CD14-positive monocyte (primary cell): ENCODE data around the gene TNFAIP8L1. TPM values are rescaled to one million over a fixed set of nuclear protein-coding genes. Genes with fewer than 3 reads are reported as not detected.

Experiments used
- DNase-seq, 3 donors: peaks; one replicate each; pipeline ENCODE4 v3.0.0-alpha.2; 2011 to 2022
- H2AFZ ChIP-seq: 2 replicates; pipeline ENCODE4 v1.6.0; 2012; ENCODE audit warnings: mild to moderate bottlenecking, low read depth, low read length, inconsistent platforms; ENCODE audit not compliant: insufficient read depth, poor library complexity, severe bottlenecking
- H3K27ac ChIP-seq, 2 donors: 1 replicate in 1 of 2; 2 replicates in 1 of 2; pipeline ENCODE4 v1.5.1; 2012 to 2013; ENCODE audit warnings: low read length in 2 of 2, control low read depth in 1 of 2, inconsistent platforms in 1 of 2, low read depth in 1 of 2, mild to moderate bottlenecking in 1 of 2
- H3K27me3 ChIP-seq, 2 donors: one replicate each; pipeline versions ENCODE4 v1.6.0 to v1.6.1; 2011 to 2013; ENCODE audit warnings: low read length in 2 of 2; ENCODE audit not compliant: control insufficient read depth in 2 of 2, insufficient read depth in 2 of 2
- H3K36me3 ChIP-seq, 2 donors: replicated peaks in 1 of 2; 1 replicate in 1 of 2; 2 replicates in 1 of 2; pipeline versions ENCODE4 v1.5.1 to v1.6.1; 2012 to 2013; ENCODE audit warnings: low read length in 2 of 2, control low read depth in 1 of 2, inconsistent platforms in 1 of 2, mild to moderate bottlenecking in 1 of 2; ENCODE audit not compliant: insufficient read depth in 2 of 2, control insufficient read depth in 1 of 2
- H3K4me1 ChIP-seq, 2 donors: 1 replicate in 1 of 2; 2 replicates in 1 of 2; pipeline versions ENCODE4 v1.5.1 to v1.6.1; 2012 to 2013; ENCODE audit warnings: low read length in 2 of 2, control low read depth in 1 of 2, inconsistent platforms in 1 of 2, mild to moderate bottlenecking in 1 of 2, moderate library complexity in 1 of 2; ENCODE audit not compliant: insufficient read depth in 2 of 2, control insufficient read depth in 1 of 2
- H3K4me2 ChIP-seq: replicated peaks from 2 replicates; pipeline ENCODE3; 2012; ENCODE audit warnings: low read length, moderate library complexity, mild to moderate bottlenecking; ENCODE audit not compliant: poor library complexity, severe bottlenecking; ENCODE audit errors: extremely low read depth
- H3K4me3 ChIP-seq, 3 experiments: fragments of 200-600 bp in 1 of 3; sonication (generic) in 1 of 3; replicated peaks in 1 of 3; 1 replicate in 2 of 3; 2 replicates in 1 of 3; pipeline ENCODE4 v1.5.1; 2011 to 2013; ENCODE audit warnings: low read length in 3 of 3, mild to moderate bottlenecking in 3 of 3, control low read depth in 2 of 3, low read depth in 2 of 3, inconsistent platforms in 1 of 3, moderate library complexity in 1 of 3
- H3K79me2 ChIP-seq: 2 replicates; pipeline ENCODE4 v1.6.0; 2012; ENCODE audit warnings: mild to moderate bottlenecking, control low read depth, inconsistent platforms, low read length, moderate library complexity; ENCODE audit not compliant: insufficient read depth
- H3K9ac ChIP-seq: 2 replicates; pipeline ENCODE4 v1.6.0; 2017; ENCODE audit warnings: low read length, mild to moderate bottlenecking; ENCODE audit not compliant: insufficient read depth, poor library complexity, severe bottlenecking
- H3K9me3 ChIP-seq, 2 donors: replicated peaks in 1 of 2; 1 replicate in 1 of 2; 2 replicates in 1 of 2; pipeline versions ENCODE4 v1.5.1 to v1.6.1; 2012 to 2013; ENCODE audit warnings: low read length in 2 of 2, control low read depth in 1 of 2; ENCODE audit not compliant: control insufficient read depth in 1 of 2, insufficient read depth in 1 of 2
- H4K20me1 ChIP-seq: 2 replicates; pipeline ENCODE4 v1.6.0; 2012; ENCODE audit warnings: mild to moderate bottlenecking, low read length, control low read depth, moderate library complexity; ENCODE audit not compliant: insufficient read depth
- H3K27ac Mint-ChIP-seq, 7 donors: one replicate each; pipeline ENCODE4 v1.8.0; 2020; ENCODE audit warnings: mild to moderate bottlenecking in 7 of 7, mixed read lengths in 7 of 7, moderate library complexity in 6 of 7, inconsistent platforms in 2 of 7
- H3K27me3 Mint-ChIP-seq, 3 donors: one replicate each; pipeline ENCODE4 v1.8.0; 2021 to 2022; ENCODE audit warnings: low read depth in 3 of 3, mild to moderate bottlenecking in 3 of 3, mixed read lengths in 3 of 3, moderate library complexity in 3 of 3, inconsistent platforms in 1 of 3
- H3K36me3 Mint-ChIP-seq, 2 donors: one replicate each; pipeline ENCODE4 v1.8.0; 2020; ENCODE audit warnings: mixed read lengths in 2 of 2, inconsistent platforms in 1 of 2, mild to moderate bottlenecking in 1 of 2
- H3K4me1 Mint-ChIP-seq: one replicate; pipeline ENCODE4 v1.8.0; 2020; ENCODE audit warnings: mild to moderate bottlenecking, mixed read lengths
- H3K4me3 Mint-ChIP-seq, 2 donors: one replicate each; pipeline ENCODE4 v1.8.0; 2020; ENCODE audit warnings: mild to moderate bottlenecking in 2 of 2, mixed read lengths in 2 of 2, moderate library complexity in 1 of 2
- H3K9me3 Mint-ChIP-seq, 7 donors: one replicate each; pipeline ENCODE4 v1.8.0; 2020 to 2022; ENCODE audit warnings: mixed read lengths in 7 of 7, mild to moderate bottlenecking in 6 of 7, moderate library complexity in 6 of 7, inconsistent platforms in 2 of 7
- WGBS: methylation state at CpG from one replicate; pipeline ENCODE4 v1.1.5; 2013; ENCODE audit warnings: missing lambda C conversion rate; ENCODE audit not compliant: insufficient coverage; 5-methylcytosine and 5-hydroxymethylcytosine counted together
- intact Hi-C, 2 donors: fragments of 100-400 bp; cut with micrococcal nuclease; formaldehyde crosslinking; loops; one replicate each; pipeline versions ENCODE4 v1.15.0 to v1.15.1; 2023
- polyA plus RNA-seq, 3 donors: library from polyadenylated mRNA; depleted of rRNA in 1 of 3; unstranded in 2 of 3; stranded (reverse) in 1 of 3; fragments of 300-500 nt in 2 of 3; fragments of >200 nt in 1 of 3; fragmentation: Illumina TruSeq in 2 of 3; gene quantifications; 1 replicate in 2 of 3; 2 replicates in 1 of 3; pipeline ENCODE4 v1.2.3, GENCODE V29; 2012 to 2021
- TF ChIP-seq, protein P1 (sequence below): fragments of 200-600 bp; IDR thresholded peaks from one replicate; pipeline ENCODE4 v1.8.0; 2022; ENCODE audit warnings: antibody characterized with exemption, mild to moderate bottlenecking

Gene TNFAIP8L1
- polyA plus RNA-seq, 3 donors: 1.8 to 3.9 (median 3.7) TPM

- Mint-ChIP-seq H3K36me3 (peaks cover 77 to 96% of the 10 kb centered on the region in 2 donors), H3K27ac (no peak overlapping the region), H3K4me1 (peaks cover 8% of the 10 kb centered on the region), H3K4me3 (no peak overlapping the region), H3K9me3 (no peaks in the 10 kb centered on the region), H3K27me3 (peaks cover 0 to 3% (median 0%) of the 10 kb centered on the region in 3 donors)
- Histone ChIP-seq H3K9me3 (no peaks in the 10 kb centered on the region), H3K9ac (no peak overlapping the region), H3K36me3 (peaks cover 87 to 95% of the 10 kb centered on the region in 2 donors), H3K4me1 (peaks cover 0 to 6% of the 10 kb centered on the region in 2 donors), H3K4me2 (no peak overlapping the region), H3K79me2 (no peaks in the 10 kb centered on the region), H3K27ac (no peak overlapping the region), H4K20me1 (peaks cover 5% of the 10 kb centered on the region), H3K4me3 (no peak overlapping the region), H3K27me3 (no peaks in the 10 kb centered on the region), H2AFZ (no peak overlapping the region)
- TF ChIP-seq, protein P1, sequence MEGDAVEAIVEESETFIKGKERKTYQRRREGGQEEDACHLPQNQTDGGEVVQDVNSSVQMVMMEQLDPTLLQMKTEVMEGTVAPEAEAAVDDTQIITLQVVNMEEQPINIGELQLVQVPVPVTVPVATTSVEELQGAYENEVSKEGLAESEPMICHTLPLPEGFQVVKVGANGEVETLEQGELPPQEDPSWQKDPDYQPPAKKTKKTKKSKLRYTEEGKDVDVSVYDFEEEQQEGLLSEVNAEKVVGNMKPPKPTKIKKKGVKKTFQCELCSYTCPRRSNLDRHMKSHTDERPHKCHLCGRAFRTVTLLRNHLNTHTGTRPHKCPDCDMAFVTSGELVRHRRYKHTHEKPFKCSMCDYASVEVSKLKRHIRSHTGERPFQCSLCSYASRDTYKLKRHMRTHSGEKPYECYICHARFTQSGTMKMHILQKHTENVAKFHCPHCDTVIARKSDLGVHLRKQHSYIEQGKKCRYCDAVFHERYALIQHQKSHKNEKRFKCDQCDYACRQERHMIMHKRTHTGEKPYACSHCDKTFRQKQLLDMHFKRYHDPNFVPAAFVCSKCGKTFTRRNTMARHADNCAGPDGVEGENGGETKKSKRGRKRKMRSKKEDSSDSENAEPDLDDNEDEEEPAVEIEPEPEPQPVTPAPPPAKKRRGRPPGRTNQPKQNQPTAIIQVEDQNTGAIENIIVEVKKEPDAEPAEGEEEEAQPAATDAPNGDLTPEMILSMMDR: no peak
- no peak for DNase-seq
- 97% methylated on average over 15 of the region's 26 CpGs for WGBS
- intact Hi-C loops: no loop called here
Measured at GRCh38 chr19:4688587-4688986, 49.3 kb downstream of the TNFAIP8L1 start.

DNA sequence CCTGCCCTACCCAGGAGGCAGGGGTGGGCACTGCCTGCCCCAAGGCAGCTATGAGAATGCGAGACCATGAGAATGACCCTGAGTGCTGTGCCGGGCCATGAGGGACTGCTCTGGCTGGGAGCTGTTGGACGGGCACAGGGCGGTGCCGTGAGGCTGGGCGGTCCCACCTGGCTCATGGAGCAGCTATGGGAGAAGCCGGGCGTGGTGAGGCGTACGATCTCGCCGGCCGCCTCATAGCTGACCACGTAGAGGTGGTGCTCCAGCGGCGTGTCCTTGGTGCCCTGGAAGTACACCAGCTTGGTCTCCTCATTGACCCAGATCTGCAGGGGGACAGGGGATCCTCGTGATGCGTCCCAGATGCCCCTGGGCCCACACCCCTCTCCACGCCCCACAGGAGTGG lies 50.1 kb downstream of the TNFAIP8L1 start:
- H3K9me3 Mint-ChIP-seq: no peaks in the 10 kb centered on the region
- H4K20me1 ChIP-seq: peaks cover 5% of the 10 kb centered on the region
- H3K4me1 ChIP-seq: peaks cover 0 to 6% of the 10 kb centered on the region in 2 donors
- no peak overlapping the region for H3K9ac ChIP-seq
- TF ChIP-seq, protein P1: no peak
- H3K36me3 Mint-ChIP-seq: peaks cover 76 to 96% of the 10 kb centered on the region in 2 donors
- H3K27ac ChIP-seq: no peak overlapping the region
- no peak overlapping the region for H3K4me3 Mint-ChIP-seq
- no peak overlapping the region for H3K27ac Mint-ChIP-seq
- H3K36me3 ChIP-seq: peaks cover 87 to 95% of the 10 kb centered on the region in 2 donors
- no peak overlapping the region for H3K4me3 ChIP-seq
- no peaks in the 10 kb centered on the region for H3K27me3 ChIP-seq
- no peaks in the 10 kb centered on the region for H3K79me2 ChIP-seq
- 99% methylated on average over 18 of the region's 19 CpGs for WGBS
- H3K4me2 ChIP-seq: no peak overlapping the region
- no peak overlapping the region for H2AFZ ChIP-seq
- no peaks in the 10 kb centered on the region for H3K9me3 ChIP-seq
- DNase-seq: no peak
- H3K4me1 Mint-ChIP-seq: peaks cover 8% of the 10 kb centered on the region
- peaks cover 0 to 3% (median 0%) of the 10 kb centered on the region in 3 donors for H3K27me3 Mint-ChIP-seq
- intact Hi-C loops: no loop called here
